ENCODE measurements around the gene ITSN1. TPM values are rescaled to one million over a fixed set of nuclear protein-coding genes. Genes with fewer than 3 reads are reported as not detected.

Gene ITSN1
- total RNA-seq, 1 experiment from 2014 or later = 88.5 TPM

- Mint-ChIP-seq H3K9me3 (ENCODE audit: unreplicated experiment) (no peaks in the 10 kb centered on the region), H3K36me3 (ENCODE audit: insufficient read depth, unreplicated experiment) (peaks cover 35% of the 10 kb centered on the region), H3K27me3 (ENCODE audit: insufficient read depth, unreplicated experiment) (no peaks in the 10 kb centered on the region), H3K4me1 (ENCODE audit: low read depth, unreplicated experiment) (peaks cover 22% of the 10 kb centered on the region), H3K4me3 (ENCODE audit: unreplicated experiment) (no peak overlapping the region), H3K27ac (ENCODE audit: unreplicated experiment) (peak overlapping the region; percentile 81)
- CTCF ChIA-PET = no interaction called here
- Histone ChIP-seq H3K9me3 (no peaks in the 10 kb centered on the region), H3K4me1 (peaks cover 24% of the 10 kb centered on the region), H3K36me3 (ENCODE audit: control insufficient read depth, insufficient read depth, low read length) (no peaks in the 10 kb centered on the region; the same call in 1 of the 2 replicates), H3K27me3 (replicated peaks; ENCODE audit: control insufficient read depth, insufficient read depth, low read length) (no peaks in the 10 kb centered on the region), H3K4me3 (ENCODE audit: low read depth, low read length) (no peak overlapping the region)
- no TSS peak for BruUV-seq (replicated peaks)
- intact Hi-C loops (cut with micrococcal nuclease; ENCODE audit: unreplicated experiment) = loop anchor here (5.0 kb wide), 1 partner anchor 119 kb away; the partner anchor contains the start of genes CRYZL1 and ITSN1
- no peak for TF ChIP-seq CTCF (IDR thresholded peaks at IDR 0.05; ENCODE audit: insufficient read depth in 1 of 2, low read depth in 1 of 2, low read length in 1 of 2, severe bottlenecking in 1 of 2, unreplicated experiment in 1 of 2)
- DNase-seq = peak in 1 of 2 experiments; percentile 37
- POLR2A ChIA-PET = no interaction called here
These were observed 119.2 kb downstream of the ITSN1 start for GRCh38 chr21:33761441-33762036.

- ChIA-PET CTCF (no interaction called here), POLR2A (no interaction called here)
- Histone ChIP-seq H3K4me1 (peaks cover 28% of the 10 kb centered on the region), H3K27me3 (replicated peaks; ENCODE audit: control insufficient read depth, insufficient read depth, low read length) (no peaks in the 10 kb centered on the region), H3K36me3 (ENCODE audit: control insufficient read depth, insufficient read depth, low read length) (no peaks in the 10 kb centered on the region; the same call in 1 of the 2 replicates), H3K4me3 (ENCODE audit: low read depth, low read length) (no peak overlapping the region), H3K9me3 (no peaks in the 10 kb centered on the region)
- H3K9me3 Mint-ChIP-seq (ENCODE audit: unreplicated experiment) = no peaks in the 10 kb centered on the region
- no TSS peak for BruUV-seq (replicated peaks)
- no peak for TF ChIP-seq CTCF (IDR thresholded peaks at IDR 0.05; ENCODE audit: insufficient read depth in 1 of 2, low read depth in 1 of 2, low read length in 1 of 2, severe bottlenecking in 1 of 2, unreplicated experiment in 1 of 2)
- H3K36me3 Mint-ChIP-seq (ENCODE audit: insufficient read depth, unreplicated experiment) = peaks cover 47% of the 10 kb centered on the region
- intact Hi-C loops (cut with micrococcal nuclease; ENCODE audit: unreplicated experiment) = loop anchor here (5.0 kb wide), 1 partner anchor 121 kb away; the partner anchor contains the start of genes CRYZL1 and ITSN1
- H3K4me3 Mint-ChIP-seq (ENCODE audit: unreplicated experiment) = no peak overlapping the region
- DNase-seq = no peak
- H3K27me3 Mint-ChIP-seq (ENCODE audit: insufficient read depth, unreplicated experiment) = no peaks in the 10 kb centered on the region
- H3K4me1 Mint-ChIP-seq (ENCODE audit: low read depth, unreplicated experiment) = peaks cover 25% of the 10 kb centered on the region
- H3K27ac Mint-ChIP-seq (ENCODE audit: unreplicated experiment) = peak overlapping the region; percentile 39
These were observed 120.7 kb downstream of the ITSN1 start for GRCh38 chr21:33762803-33763581.

DNA sequence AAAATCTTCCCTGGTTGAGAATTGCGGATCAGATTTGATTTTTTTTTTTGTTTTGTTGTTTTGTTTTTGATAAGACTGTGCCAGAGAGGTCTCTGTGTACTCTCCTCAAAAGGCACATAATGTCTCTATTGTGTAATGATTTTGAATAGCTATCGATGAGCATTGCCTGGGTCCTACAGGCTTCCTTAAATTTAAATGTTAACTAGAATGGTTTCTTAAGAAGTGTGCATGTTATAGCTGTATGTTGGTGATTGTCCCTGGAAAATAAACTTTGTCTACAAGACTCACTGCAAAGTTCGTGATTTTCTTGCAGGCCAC, 121.2 kb downstream of the ITSN1 start:
- Histone ChIP-seq H3K27me3 (replicated peaks; ENCODE audit: control insufficient read depth, insufficient read depth, low read length) (no peaks in the 10 kb centered on the region), H3K36me3 (ENCODE audit: control insufficient read depth, insufficient read depth, low read length) (no peaks in the 10 kb centered on the region; the same call in 1 of the 2 replicates), H3K4me3 (ENCODE audit: low read depth, low read length) (no peak overlapping the region), H3K9me3 (no peaks in the 10 kb centered on the region), H3K4me1 (peaks cover 34% of the 10 kb centered on the region)
- no peak for TF ChIP-seq CTCF (IDR thresholded peaks at IDR 0.05; ENCODE audit: insufficient read depth in 1 of 2, low read depth in 1 of 2, low read length in 1 of 2, severe bottlenecking in 1 of 2, unreplicated experiment in 1 of 2)
- intact Hi-C loops (cut with micrococcal nuclease; ENCODE audit: unreplicated experiment) = loop anchor here (5.0 kb wide), 1 partner anchor 121 kb away; the partner anchor contains the start of genes CRYZL1 and ITSN1
- POLR2A ChIA-PET = no interaction called here
- DNase-seq = no peak
- Mint-ChIP-seq H3K4me1 (ENCODE audit: low read depth, unreplicated experiment) (peaks cover 25% of the 10 kb centered on the region), H3K36me3 (ENCODE audit: insufficient read depth, unreplicated experiment) (peaks cover 47% of the 10 kb centered on the region), H3K4me3 (ENCODE audit: unreplicated experiment) (no peak overlapping the region), H3K9me3 (ENCODE audit: unreplicated experiment) (no peaks in the 10 kb centered on the region), H3K27me3 (ENCODE audit: insufficient read depth, unreplicated experiment) (no peaks in the 10 kb centered on the region), H3K27ac (ENCODE audit: unreplicated experiment) (no peak overlapping the region)
- no TSS peak for BruUV-seq (replicated peaks)
- CTCF ChIA-PET = no interaction called here

All from Caco-2 (cell line).